ENCODE measurements around the gene CCDC178. TPM values are rescaled to one million over a fixed set of nuclear protein-coding genes. Genes with fewer than 3 reads are reported as not detected.
"Not testable (repeated sequence)": the region's sequence is repeated elsewhere in the genome, so short reads cannot be mapped to it uniquely, and the experiment has no call there.

Gene CCDC178
- total RNA-seq, 1 donor from 2014 or later, result not detected

DNA sequence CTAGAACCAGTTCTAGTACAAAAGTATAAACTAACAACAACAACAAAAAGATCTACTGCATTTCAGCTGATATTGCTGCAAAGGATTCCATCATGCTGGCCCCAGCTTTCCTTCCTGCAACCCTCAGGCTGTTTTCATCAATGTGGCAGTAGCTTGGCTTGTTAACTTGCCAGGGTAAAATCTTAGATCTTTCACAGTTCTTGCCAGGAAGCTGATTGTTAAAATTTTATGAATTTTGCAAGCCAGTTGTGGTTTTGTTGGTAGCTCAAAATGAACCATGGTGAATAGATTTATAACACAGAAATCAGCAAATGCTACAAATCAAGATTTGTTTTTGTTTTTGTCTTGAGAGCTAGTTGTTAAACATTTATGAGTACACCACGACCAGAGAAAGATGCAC lies 19.3 kb downstream of the CCDC178 start:
- intact Hi-C loops (cut with micrococcal nuclease), result no loop called here
- Mint-ChIP-seq H3K9me3 (no peaks in the 10 kb centered on the region), H3K27me3 (no peaks in the 10 kb centered on the region), H3K27ac (no peak overlapping the region), H3K36me3 (ENCODE audit: low read depth) (no peaks in the 10 kb centered on the region), H3K4me3 (no peak overlapping the region), H3K4me1 (no peaks in the 10 kb centered on the region)
- no peak for DNase-seq

DNA sequence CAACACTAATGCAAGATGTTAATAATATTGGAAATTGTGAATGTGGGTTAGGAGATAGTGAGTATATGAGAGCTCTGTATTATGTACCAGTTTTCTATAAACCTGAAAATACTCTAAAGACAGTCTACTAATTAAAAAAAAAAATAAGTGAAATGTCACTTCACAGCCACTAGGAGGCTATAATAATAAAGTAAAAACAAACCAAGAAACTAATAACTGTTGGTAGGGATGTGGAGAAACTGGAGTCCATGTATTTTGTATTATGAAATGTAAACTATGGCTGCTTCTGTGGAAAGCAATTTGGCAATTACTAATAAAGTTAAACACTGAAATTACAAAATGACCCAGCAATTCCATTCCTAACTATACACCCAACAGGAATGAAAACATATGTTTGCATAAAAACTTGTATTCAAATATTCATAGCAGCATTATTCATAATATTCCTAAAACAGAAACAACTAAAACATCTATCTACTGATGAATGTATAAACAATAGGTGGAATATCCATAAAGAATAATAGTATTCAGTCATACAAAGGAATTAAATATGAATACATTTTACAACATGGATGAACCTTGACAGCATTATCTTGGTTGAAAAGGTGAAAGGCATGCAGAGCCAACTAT lies 36.2 kb downstream of the CCDC178 start:
- H3K4me1 Mint-ChIP-seq, result no peaks in the 10 kb centered on the region
- no peak overlapping the region for H3K27ac Mint-ChIP-seq

DNA sequence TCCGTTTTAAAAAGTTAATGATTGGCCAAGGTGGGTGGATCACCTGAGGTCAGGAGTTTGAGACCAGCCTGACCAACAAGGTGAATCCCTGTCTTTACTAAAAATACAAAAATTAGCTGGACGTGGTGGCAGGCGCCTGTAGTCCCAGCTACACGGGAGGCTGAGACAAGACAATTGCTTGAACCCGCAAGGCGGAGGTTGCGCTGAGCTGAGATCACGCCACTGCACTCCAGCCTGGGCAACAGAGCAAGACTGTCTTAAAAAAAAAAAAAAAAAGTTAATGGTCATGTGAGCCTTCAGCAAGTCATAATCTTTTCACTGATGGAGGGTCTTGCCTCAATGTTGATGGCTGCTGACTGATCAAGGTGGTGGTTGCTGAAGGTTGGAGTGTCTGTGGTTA lies 41.6 kb downstream of the CCDC178 start:
- H3K27ac Mint-ChIP-seq; intact Hi-C loops (cut with micrococcal nuclease); H3K9me3 Mint-ChIP-seq; DNase-seq; H3K27me3 Mint-ChIP-seq; H3K4me3 Mint-ChIP-seq; H3K36me3 Mint-ChIP-seq (ENCODE audit: low read depth); H3K4me1 Mint-ChIP-seq: not testable (repeated sequence)

More for the DNA sequence above, 36.2 kb downstream of the CCDC178 start:
- intact Hi-C loops (cut with micrococcal nuclease), result no loop called here
- Mint-ChIP-seq H3K36me3 (ENCODE audit: low read depth) (no peaks in the 10 kb centered on the region), H3K4me3 (no peak overlapping the region), H3K27me3 (no peaks in the 10 kb centered on the region), H3K9me3 (no peaks in the 10 kb centered on the region)
- DNase-seq, result no peak

DNA sequence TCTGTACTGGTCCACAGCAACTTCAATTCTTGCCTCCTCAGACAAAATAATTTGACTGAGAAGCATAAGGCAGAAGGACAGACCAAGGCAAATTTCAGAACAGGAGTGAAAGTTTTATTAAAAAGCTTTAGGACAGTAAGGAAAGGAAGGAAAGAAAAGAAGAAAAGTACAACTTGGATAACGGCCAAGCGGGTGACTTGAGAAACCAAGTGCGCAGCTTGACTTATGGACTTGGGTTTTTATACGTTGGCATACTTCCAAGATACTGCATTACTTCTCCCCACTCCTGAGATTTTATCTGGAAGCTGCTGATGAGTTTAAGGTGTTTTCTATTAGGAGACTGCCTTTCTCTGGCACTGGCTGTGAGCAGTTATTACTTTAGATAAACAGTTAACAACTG lies 64.7 kb downstream of the CCDC178 start:
- Mint-ChIP-seq H3K9me3 (no peaks in the 10 kb centered on the region), H3K27me3 (no peaks in the 10 kb centered on the region), H3K4me1 (no peaks in the 10 kb centered on the region), H3K36me3 (ENCODE audit: low read depth) (no peaks in the 10 kb centered on the region), H3K27ac (no peak overlapping the region), H3K4me3 (no peak overlapping the region)
- intact Hi-C loops (cut with micrococcal nuclease), result no loop called here
- DNase-seq, result no peak

DNA sequence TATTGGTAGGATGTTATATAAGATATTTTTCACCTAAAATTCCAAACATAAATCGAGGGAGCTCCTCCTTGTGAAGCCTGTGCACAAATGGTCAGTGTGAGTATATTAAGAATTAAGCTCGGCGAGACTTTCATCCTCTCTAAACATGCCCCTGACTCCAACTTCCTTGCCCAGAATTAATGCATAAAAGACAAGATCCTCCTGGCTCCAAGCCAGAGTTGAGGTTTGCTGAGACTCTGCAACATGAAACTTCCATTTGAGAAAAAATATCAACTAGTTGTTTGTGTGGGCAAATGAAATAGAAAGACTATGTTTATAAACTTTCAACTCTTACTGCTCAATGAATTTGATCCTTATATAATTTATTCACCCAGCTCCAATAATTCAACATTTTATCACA lies 68.1 kb downstream of the CCDC178 start:
- no peaks in the 10 kb centered on the region for H3K9me3 Mint-ChIP-seq
- H3K36me3 Mint-ChIP-seq (ENCODE audit: low read depth), result no peaks in the 10 kb centered on the region
- intact Hi-C loops (cut with micrococcal nuclease), result no loop called here
- DNase-seq, result no peak
- no peak overlapping the region for H3K4me3 Mint-ChIP-seq
- no peak overlapping the region for H3K27ac Mint-ChIP-seq
- H3K4me1 Mint-ChIP-seq, result no peaks in the 10 kb centered on the region
- H3K27me3 Mint-ChIP-seq, result no peaks in the 10 kb centered on the region

DNA sequence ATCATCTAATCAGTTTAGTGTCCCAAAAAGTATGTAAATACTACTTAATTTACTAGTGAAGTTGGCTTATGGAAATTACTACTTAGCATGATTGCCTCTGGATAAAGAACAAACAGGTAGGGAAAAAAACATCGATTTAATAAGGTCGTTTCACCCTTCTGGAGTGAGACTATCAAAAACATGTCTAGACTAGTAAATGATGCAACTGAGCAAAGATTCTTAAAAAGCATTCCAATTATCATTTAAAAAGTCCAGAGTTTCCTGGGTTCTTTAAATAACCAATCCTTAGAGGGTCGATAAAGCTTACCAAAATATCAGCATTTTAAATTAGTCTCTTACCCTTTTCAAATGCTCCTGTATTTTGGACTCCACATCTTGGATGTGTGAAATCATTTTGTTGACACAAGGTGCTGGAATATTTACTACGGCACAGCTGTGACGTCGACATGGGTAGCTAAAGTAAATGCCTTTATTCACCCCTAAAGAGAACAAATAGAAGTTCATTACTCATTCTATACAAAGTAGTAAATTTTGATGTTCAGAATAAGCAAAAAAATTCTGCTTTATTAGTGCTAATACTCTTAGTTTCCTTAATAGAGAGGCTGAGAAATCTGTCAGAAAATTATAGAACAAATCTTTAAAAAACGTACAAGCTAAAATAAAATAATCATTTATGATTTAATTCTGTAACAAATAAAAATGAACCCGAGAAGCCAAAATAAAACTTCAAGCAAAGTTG lies 70.6 kb downstream of the CCDC178 start:
- Mint-ChIP-seq H3K4me1 (no peaks in the 10 kb centered on the region), H3K9me3 (no peaks in the 10 kb centered on the region), H3K27me3 (no peaks in the 10 kb centered on the region), H3K36me3 (ENCODE audit: low read depth) (no peaks in the 10 kb centered on the region), H3K27ac (no peak overlapping the region), H3K4me3 (no peak overlapping the region)
- DNase-seq, result no peak
- intact Hi-C loops (cut with micrococcal nuclease), result no loop called here

DNA sequence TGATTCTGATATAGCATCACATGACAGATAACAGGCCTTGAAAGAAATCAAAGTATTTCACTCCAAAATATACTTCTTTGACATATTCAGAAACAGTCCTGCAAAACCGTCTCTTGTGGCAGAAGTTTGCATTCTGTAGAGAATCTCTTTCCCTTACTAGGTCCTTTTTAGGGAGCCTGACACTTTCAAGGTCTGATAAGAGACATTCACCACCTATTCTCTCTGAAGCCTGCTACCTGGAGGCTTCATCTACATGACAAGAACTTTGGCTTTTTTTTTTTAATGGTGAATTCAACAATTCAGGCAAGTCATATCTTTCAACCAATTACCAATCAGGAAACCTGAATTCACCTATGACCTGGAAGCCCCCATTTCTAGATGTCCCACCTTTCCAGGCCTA lies 83.8 kb downstream of the CCDC178 start:
- no peaks in the 10 kb centered on the region for H3K4me1 Mint-ChIP-seq
- no peaks in the 10 kb centered on the region for H3K27me3 Mint-ChIP-seq
- H3K9me3 Mint-ChIP-seq, result no peaks in the 10 kb centered on the region
- DNase-seq, result no peak
- H3K4me3 Mint-ChIP-seq, result no peak overlapping the region
- intact Hi-C loops (cut with micrococcal nuclease), result no loop called here
- H3K36me3 Mint-ChIP-seq (ENCODE audit: low read depth), result no peaks in the 10 kb centered on the region
- H3K27ac Mint-ChIP-seq, result no peak overlapping the region

DNA sequence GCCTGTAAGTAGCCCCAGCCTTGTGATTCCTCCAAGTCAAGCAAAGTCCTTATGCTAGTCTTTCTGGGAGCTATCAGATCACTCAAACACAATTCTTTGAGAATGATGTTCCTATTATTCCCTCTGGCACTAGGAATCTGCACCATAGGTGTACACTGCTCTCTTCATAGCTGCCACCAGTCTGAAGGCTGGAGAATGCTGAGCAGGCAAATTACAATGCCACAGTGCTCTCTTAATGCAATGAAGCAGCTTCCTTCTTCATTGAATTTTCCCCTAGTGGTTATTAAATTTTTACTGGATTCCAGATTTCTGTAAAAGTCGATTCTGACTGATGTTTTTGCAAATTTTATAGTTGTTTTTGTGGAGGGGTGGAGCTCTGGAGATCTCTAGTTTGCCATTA lies 84.8 kb downstream of the CCDC178 start:
- no peak overlapping the region for H3K4me3 Mint-ChIP-seq
- intact Hi-C loops (cut with micrococcal nuclease), result no loop called here
- H3K27me3 Mint-ChIP-seq, result no peaks in the 10 kb centered on the region
- no peaks in the 10 kb centered on the region for H3K4me1 Mint-ChIP-seq
- no peaks in the 10 kb centered on the region for H3K9me3 Mint-ChIP-seq
- DNase-seq, result no peak
- no peak overlapping the region for H3K27ac Mint-ChIP-seq
- no peaks in the 10 kb centered on the region for H3K36me3 Mint-ChIP-seq (ENCODE audit: low read depth)

DNA sequence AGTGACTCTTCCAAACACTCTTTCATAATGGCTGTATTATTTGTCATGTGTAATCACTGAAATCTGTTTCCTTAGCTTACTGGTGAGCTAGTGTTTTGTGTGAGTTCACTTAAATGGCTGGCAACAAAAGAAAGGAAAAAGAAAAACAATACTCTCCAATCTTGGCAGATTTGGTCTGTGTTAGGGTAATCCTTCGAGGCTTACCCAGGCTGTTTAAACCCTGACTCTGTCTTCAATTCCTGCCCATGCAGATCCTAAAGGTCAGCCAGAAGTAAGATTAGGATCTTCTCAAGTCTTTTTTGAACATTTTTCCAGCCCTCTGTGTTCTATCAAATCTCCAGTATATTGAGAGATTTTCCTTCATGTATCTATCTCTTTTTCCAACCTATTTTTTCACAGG lies 85.3 kb downstream of the CCDC178 start:
- no peaks in the 10 kb centered on the region for H3K36me3 Mint-ChIP-seq (ENCODE audit: low read depth)
- H3K27me3 Mint-ChIP-seq, result no peaks in the 10 kb centered on the region
- intact Hi-C loops (cut with micrococcal nuclease), result no loop called here
- H3K27ac Mint-ChIP-seq, result no peak overlapping the region
- DNase-seq, result no peak
- no peaks in the 10 kb centered on the region for H3K4me1 Mint-ChIP-seq
- no peak overlapping the region for H3K4me3 Mint-ChIP-seq
- H3K9me3 Mint-ChIP-seq, result no peaks in the 10 kb centered on the region

DNA sequence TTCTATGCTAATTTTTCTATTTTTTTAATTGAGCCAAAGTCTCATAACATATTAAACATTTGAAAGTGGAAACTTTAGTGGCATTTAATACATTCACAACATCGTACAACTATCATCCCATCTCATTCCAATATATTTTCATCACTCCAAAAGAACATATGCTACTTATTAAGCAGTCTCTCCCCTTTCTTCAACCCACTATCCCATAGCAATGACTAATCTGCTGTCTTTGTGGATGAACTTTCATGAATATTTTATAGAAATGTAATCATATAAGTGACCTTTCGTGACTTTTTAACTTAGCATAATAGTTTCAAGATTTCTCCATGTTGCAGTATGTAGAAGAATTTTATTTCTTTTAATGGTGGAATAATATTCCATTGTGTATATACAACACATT lies 90.3 kb downstream of the CCDC178 start:
- H3K9me3 Mint-ChIP-seq, result no peaks in the 10 kb centered on the region
- no peak overlapping the region for H3K4me3 Mint-ChIP-seq
- intact Hi-C loops (cut with micrococcal nuclease), result no loop called here
- no peak for DNase-seq
- H3K36me3 Mint-ChIP-seq (ENCODE audit: low read depth), result no peaks in the 10 kb centered on the region
- H3K27me3 Mint-ChIP-seq, result no peaks in the 10 kb centered on the region
- H3K4me1 Mint-ChIP-seq, result no peaks in the 10 kb centered on the region
- H3K27ac Mint-ChIP-seq, result no peak overlapping the region

DNA sequence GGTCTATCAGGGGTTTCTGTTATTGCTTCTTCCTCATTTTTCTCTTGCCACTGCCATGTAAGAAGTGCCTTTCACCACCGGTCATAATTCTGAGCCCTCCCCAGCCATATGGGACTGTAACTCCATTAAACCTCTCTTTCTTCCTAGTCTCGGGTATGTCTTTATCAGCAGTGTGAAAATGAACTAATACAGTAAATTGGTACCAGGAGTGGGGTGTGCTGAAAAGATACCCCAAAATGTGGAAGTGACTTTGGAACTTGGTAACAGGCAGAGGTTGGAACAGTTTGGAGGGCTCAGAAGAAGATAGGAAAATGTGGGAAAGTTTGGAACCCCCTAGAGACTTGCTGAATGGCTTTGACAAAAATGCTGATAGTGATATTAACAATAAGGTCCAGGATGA lies 100.8 kb downstream of the CCDC178 start:
- H3K27ac Mint-ChIP-seq; intact Hi-C loops (cut with micrococcal nuclease); DNase-seq; H3K36me3 Mint-ChIP-seq (ENCODE audit: low read depth); H3K27me3 Mint-ChIP-seq; H3K4me3 Mint-ChIP-seq; H3K4me1 Mint-ChIP-seq: not testable (repeated sequence)
- peaks cover 26% of the 10 kb centered on the region for H3K9me3 Mint-ChIP-seq

DNA sequence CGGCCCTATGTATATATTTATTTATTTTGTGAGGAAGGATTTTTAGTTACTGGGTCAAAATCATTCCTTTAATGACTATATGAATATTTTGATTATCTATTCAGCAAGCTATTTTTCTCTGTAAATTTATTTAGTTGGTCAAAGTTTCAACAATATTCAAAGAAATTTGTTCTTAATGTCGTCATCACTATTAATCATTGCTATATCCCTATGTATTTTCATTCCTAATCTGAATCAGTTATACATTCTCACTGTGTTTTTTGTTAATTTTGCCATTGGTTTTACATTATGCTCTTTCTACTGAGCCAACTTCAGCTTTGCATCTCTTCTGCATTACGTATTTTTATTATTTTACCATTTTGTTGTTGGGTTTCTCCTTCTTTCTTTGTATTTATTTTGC lies 105.7 kb downstream of the CCDC178 start:
- Mint-ChIP-seq H3K27me3 (no peaks in the 10 kb centered on the region), H3K36me3 (ENCODE audit: low read depth) (no peaks in the 10 kb centered on the region), H3K4me3 (no peak overlapping the region), H3K27ac (no peak overlapping the region), H3K4me1 (no peaks in the 10 kb centered on the region), H3K9me3 (peaks cover 19% of the 10 kb centered on the region)
- intact Hi-C loops (cut with micrococcal nuclease), result no loop called here
- no peak for DNase-seq

DNA sequence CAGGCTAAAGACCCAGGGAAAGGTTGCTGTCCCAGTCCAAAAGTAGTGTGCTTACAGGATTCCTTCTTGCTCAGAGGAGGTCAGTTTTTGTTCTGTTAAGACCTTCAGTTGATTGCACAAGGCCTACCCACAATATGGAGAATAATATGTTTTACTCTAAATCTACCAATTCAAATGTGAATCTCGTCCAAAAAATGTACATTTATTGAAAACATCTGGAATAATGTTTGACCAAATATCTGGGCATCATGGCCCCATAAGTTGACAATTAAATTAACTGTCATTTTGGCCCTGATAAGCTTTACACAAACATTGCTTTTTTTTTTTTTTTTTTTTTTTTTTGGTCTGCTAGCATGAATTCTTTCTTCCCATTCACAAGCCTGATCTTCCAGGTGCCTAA lies 109.8 kb downstream of the CCDC178 start:
- no peak for DNase-seq
- H3K9me3 Mint-ChIP-seq, result no peaks in the 10 kb centered on the region
- H3K4me1 Mint-ChIP-seq, result no peaks in the 10 kb centered on the region
- intact Hi-C loops (cut with micrococcal nuclease), result no loop called here
- H3K4me3 Mint-ChIP-seq, result no peak overlapping the region
- H3K36me3 Mint-ChIP-seq (ENCODE audit: low read depth), result no peaks in the 10 kb centered on the region
- H3K27me3 Mint-ChIP-seq, result no peaks in the 10 kb centered on the region
- H3K27ac Mint-ChIP-seq, result no peak overlapping the region

DNA sequence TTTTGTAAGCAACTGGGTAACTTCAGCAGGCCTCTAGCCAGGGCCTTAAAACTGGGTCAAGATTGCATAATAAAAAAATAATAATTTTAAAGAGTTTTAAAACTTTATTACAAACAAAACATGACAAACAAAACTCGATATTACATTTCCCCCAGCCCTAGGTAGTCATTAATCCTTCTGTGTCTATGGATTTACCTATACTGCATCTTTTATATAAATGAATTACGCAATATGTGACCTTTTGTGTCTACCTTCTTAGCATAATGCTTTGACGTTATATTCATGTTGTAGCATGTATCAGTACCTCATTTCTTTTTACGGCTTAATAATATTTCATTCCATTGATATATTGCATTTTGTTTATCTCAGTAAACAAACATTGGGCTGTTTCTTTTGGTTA lies 113.5 kb downstream of the CCDC178 start:
- no peak overlapping the region for H3K4me3 Mint-ChIP-seq
- no peaks in the 10 kb centered on the region for H3K9me3 Mint-ChIP-seq
- DNase-seq, result no peak
- H3K36me3 Mint-ChIP-seq (ENCODE audit: low read depth), result no peaks in the 10 kb centered on the region
- no peaks in the 10 kb centered on the region for H3K4me1 Mint-ChIP-seq
- no peak overlapping the region for H3K27ac Mint-ChIP-seq
- intact Hi-C loops (cut with micrococcal nuclease), result no loop called here
- no peaks in the 10 kb centered on the region for H3K27me3 Mint-ChIP-seq

DNA sequence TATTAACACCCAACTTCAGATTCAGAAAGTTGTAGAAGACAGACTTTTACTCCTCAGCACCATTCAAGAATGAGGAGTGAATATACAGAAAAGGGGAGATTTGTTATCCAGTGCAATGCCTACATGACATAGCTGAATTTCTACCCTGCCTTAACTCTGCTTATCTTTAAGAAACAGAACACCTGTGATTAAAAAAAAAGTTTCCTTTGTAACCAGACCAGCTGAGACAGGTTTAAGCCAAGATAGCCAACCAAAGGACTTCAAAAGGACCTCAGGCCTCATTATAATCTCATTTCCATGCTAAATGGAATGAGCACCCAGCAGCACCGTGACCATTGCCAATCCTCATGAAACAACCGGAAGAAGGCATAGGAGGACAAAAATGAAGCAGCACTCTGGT lies 122.9 kb downstream of the CCDC178 start:
- Mint-ChIP-seq H3K4me3 (no peak overlapping the region), H3K27ac (no peak overlapping the region), H3K27me3 (no peaks in the 10 kb centered on the region), H3K9me3 (peaks cover 11% of the 10 kb centered on the region), H3K4me1 (no peaks in the 10 kb centered on the region), H3K36me3 (ENCODE audit: low read depth) (no peaks in the 10 kb centered on the region)
- intact Hi-C loops (cut with micrococcal nuclease), result no loop called here
- DNase-seq, result no peak

Measured in activated CD4-positive, alpha-beta T cell treated with anti-CD3 and anti-CD28 coated beads, Interleukin-2, amount 10 ng/mL, durations not matched to agents 24 days and 14 days (primary cell).